ES-I3 (cell line): Measurements from ENCODE around the gene WFDC1.
A peak's percentile ranks its signal among the peaks of the same experiment; 100 is the strongest.

Experiments
- H3K36me3 ChIP-seq: 2 replicates; pipeline ENCODE4 v1.6.1; 2013; ENCODE audit warnings: mild to moderate bottlenecking, low read length, control low read depth, moderate library complexity; ENCODE audit not compliant: insufficient read depth
- H3K4me1 ChIP-seq: 2 replicates; pipeline ENCODE4 v1.6.1; 2013; ENCODE audit warnings: mild to moderate bottlenecking, control low read depth, low read length; ENCODE audit not compliant: insufficient read depth
- H3K9ac ChIP-seq: 2 replicates; pipeline ENCODE4 v1.6.1; 2013; ENCODE audit warnings: low read depth, mild to moderate bottlenecking, low read length, moderate library complexity
- H3K9me3 ChIP-seq: 2 replicates; pipeline ENCODE4 v1.6.1; 2013; ENCODE audit warnings: mild to moderate bottlenecking, low read length, moderate library complexity; ENCODE audit not compliant: control insufficient read depth, insufficient read depth

Gene WFDC1

DNA sequence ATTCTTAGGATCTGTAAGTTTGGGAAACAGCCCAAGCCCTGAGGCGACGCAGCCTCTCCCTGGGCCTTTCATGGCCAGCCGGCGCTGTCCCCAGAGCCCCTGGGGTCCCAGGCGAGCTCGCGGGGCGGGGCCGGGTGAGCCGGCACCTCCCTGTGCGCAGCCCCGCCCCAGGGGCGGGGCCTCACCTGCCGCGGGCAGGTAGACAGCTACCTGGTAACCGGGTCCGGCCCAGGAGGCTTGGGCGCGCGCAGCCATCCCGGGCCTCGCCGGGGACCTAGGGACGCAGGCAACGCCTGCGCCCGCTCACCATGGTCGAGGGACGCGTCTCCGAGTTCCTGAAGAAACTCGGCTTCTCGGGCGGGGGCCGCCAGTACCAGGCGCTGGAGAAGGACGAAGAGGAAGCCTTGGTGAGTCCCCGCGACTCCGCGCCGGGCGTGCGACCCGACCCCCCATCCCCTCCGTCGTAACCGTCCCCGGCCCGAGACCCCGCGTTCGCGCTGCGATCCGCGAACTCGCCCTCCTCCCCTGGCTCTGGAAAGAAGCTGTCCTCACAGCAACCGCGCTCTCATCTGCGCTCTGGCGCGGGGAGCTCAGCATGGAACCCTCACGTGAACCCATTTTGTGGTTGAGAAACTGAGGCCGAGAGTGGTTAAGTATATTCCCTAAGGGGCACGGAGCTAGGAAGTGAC is 73.8 kb downstream of the WFDC1 start, which contains the start of gene ATP2C2:
TSS of gene ATP2C2 (plus strand) at position 231 of the 689 bp plus-strand sequence. CDS start at position 309, 78 bp downstream.
- Histone ChIP-seq H3K36me3 (no peaks in the 10 kb centered on the region), H3K9ac (peak within 1 kb of the TSS; percentile 72; the same call in 1 of the 2 replicates), H3K4me1 (no peaks in the 10 kb centered on the region; the same call in 1 of the 2 replicates), H3K9me3 (no peaks in the 10 kb centered on the region)

DNA sequence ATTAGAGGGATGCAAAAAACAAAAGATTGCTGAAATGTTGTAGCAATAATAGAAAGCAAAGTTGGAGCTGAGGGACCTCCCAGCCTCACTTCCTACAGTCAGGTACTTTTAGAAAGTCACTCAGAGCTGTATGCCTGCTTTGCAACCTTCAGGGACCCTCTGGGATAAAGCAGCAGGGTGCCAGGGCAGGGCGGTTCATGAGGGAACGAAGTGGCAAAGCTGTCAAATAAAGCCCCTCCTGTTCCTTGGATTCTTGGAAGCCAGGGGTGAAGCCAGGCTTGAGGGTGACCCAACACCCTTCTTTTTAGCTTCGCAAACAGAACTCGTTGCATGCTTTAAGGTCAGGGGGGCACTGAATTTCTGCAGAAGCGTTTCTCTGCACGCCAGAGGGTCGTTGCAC is 74.4 kb downstream of the WFDC1 start:
- peak overlapping the region; percentile 72; the same call in 1 of the 2 replicates for H3K9ac ChIP-seq
- no peaks in the 10 kb centered on the region for H3K36me3 ChIP-seq
- no peaks in the 10 kb centered on the region; the same call in 1 of the 2 replicates for H3K4me1 ChIP-seq

DNA sequence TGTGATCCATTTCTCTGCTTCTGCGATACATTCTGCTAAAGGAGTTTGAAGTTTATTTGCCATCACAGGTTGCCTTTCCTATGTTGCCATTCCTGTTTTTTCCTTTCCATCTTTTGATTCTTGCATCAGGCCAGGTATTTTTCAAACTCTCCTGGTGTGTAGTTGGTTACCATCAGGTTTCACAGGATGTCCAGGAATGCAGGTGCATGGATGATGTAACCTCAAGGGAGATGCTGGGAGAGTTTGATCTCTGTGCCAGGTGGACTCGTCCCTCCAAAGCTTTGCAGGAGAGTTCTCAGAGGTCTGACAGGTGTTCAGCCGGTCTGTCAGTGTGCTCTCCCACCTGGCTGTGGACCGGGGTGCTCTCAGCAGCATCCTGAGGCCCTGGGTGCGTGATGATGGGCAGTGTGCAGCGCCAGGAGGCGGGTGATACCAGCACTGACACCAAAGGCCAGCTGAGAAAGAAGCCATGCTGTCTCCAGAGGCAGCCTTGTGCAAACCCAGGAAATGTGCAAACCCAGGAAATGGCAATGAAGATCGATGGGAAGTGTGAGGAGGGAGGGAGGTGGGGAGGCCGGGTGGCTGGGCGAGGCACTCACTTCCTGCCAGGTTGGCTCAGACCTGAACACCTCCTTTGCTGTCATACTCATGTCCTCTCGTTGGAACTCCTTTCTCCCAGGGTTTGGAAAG is 75.4 kb downstream of the WFDC1 start:
- H3K4me1 ChIP-seq, result no peaks in the 10 kb centered on the region; the same call in 1 of the 2 replicates
- H3K9ac ChIP-seq, result no peak overlapping the region
- H3K36me3 ChIP-seq, result no peaks in the 10 kb centered on the region
- H3K9me3 ChIP-seq, result no peaks in the 10 kb centered on the region

More for the DNA sequence above, 74.4 kb downstream of the WFDC1 start:
- no peaks in the 10 kb centered on the region for H3K9me3 ChIP-seq

DNA sequence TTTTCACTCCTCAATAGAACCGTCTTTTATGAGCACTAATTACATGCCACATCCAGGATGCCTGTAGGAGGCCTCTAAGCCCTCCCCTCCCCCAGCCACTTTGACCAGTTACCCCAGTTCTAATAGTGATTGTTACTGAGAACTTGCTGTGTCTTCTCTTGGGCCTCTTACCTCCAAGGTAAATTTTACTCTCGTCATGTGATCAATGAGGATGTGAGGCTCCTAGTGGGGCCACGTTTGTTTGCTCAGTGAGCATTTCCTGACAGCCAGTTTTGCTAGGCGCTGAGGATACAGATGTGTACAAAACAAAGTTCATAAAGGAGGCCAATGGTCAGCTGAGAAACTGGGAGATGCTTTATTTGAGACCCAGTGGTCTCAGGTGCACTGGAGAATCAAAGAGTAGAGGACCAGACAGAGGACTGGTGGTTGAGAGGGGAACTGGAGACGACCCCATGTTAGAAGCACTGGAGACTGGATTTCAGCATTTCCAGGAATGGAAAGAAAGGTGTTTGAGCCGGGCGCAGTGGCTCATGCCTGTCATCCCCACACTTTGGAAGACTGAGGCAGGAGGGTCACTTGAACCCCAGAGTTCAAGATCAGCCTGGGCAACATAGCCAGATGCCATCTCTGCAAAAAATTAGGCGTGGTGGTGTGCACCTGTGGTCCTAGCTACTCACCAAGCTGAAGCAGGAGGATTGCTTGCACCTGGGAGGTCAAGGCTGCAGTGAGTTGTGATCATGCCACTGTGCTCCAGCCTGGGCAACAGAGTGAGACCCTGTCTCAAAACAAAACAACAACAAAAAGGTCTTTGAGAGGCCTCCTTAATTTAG is 76.3 kb downstream of the WFDC1 start:
- H3K36me3 ChIP-seq, result no peaks in the 10 kb centered on the region
- no peak overlapping the region for H3K9ac ChIP-seq
- H3K9me3 ChIP-seq, result no peaks in the 10 kb centered on the region
- no peaks in the 10 kb centered on the region; the same call in 1 of the 2 replicates for H3K4me1 ChIP-seq

DNA sequence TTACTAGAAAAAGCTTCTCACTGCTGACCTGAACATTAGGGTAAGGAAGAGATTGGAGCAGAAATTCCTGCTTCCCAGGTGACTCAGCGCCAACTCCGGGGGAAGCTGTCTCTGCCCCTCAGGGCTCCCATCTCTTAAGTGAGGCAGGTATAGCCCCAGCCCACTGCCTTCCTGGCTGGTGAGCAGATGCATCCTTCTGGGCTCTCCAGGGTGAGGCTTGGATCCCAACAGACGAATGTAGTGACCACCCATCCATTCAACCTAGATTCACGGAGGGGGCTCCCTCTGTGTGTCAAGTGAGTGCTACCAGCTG is 76.8 kb downstream of the WFDC1 start:
- H3K36me3 ChIP-seq, result no peaks in the 10 kb centered on the region
- H3K4me1 ChIP-seq, result no peaks in the 10 kb centered on the region; the same call in 1 of the 2 replicates
- H3K9me3 ChIP-seq, result no peaks in the 10 kb centered on the region
- no peak overlapping the region for H3K9ac ChIP-seq

DNA sequence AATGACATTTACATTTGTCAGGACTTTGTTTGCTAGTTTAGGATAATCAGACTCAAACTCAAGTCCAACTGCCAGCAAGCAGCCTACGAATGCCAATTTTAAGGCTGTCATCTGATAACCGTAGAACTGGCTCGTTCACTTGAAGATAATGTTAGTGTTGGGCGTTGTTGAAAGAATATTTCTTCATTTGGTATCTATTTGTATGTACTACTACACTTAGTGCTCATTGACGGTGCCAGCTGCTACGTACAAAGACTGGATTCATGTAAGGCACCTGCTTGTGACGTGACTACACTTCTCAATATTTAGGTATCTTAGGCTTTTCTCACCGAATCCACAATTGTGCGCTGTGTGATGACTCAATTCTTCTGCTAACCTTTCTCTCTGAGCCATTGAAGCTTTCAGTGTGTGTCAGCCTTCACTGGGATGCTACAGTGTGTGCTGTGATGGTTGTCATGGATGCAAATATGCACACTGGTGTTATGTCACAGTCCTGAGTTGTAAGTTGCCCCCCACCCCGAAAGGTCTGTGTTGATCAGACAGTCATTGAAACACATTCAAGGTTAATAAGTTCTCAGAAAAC is 79.3 kb downstream of the WFDC1 start:
- Histone ChIP-seq H3K4me1 (peaks cover 3% of the 10 kb centered on the region; the same call in 1 of the 2 replicates), H3K9ac (no peak overlapping the region), H3K36me3 (no peaks in the 10 kb centered on the region), H3K9me3 (no peaks in the 10 kb centered on the region)

DNA sequence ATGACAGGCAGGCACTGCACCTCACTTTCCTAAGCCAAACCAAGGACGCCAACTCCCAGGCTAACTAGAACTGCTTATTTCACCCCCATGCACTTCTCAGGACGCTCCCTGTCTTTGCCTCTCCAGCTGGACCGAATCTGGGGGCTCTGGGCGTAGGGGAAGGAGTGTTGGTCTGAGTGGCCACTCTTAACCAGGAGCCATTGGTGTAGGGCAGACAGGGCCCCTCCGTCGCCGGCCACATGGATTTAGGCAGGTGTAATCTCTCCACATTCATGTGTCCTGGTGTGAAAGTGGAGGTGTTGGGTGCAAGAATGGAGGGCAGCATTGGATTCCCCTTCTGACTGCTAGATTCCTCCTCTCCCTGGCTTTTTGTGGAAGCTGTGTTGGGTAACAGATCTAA is 83.4 kb downstream of the WFDC1 start:
- H3K4me1 ChIP-seq, result peaks cover 8% of the 10 kb centered on the region; the same call in 1 of the 2 replicates
- H3K9me3 ChIP-seq, result no peaks in the 10 kb centered on the region
- H3K9ac ChIP-seq, result no peak overlapping the region
- no peaks in the 10 kb centered on the region for H3K36me3 ChIP-seq

DNA sequence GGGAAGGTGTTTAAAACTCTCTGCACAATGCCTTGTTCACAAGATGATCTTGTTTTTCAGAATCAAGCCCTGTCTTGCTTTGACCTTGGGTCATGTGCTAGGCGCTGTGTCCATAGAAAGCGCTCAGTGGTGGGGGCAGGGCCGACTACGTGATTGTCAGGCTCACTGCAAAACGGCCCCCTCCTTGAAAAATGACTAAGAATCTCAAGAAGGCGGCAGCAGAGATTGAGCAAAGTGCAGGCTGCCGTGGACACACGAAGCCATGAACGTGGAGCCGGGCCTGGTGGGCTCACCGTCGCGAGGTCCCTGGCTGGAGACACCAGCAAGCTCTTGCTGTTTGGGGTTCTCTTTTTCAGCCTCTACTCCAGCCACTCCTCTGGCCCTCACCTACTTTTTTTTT is 83.9 kb downstream of the WFDC1 start:
- Histone ChIP-seq H3K9ac (no peak overlapping the region), H3K36me3 (no peaks in the 10 kb centered on the region), H3K9me3 (no peaks in the 10 kb centered on the region), H3K4me1 (peaks cover 8% of the 10 kb centered on the region; the same call in 1 of the 2 replicates)

DNA sequence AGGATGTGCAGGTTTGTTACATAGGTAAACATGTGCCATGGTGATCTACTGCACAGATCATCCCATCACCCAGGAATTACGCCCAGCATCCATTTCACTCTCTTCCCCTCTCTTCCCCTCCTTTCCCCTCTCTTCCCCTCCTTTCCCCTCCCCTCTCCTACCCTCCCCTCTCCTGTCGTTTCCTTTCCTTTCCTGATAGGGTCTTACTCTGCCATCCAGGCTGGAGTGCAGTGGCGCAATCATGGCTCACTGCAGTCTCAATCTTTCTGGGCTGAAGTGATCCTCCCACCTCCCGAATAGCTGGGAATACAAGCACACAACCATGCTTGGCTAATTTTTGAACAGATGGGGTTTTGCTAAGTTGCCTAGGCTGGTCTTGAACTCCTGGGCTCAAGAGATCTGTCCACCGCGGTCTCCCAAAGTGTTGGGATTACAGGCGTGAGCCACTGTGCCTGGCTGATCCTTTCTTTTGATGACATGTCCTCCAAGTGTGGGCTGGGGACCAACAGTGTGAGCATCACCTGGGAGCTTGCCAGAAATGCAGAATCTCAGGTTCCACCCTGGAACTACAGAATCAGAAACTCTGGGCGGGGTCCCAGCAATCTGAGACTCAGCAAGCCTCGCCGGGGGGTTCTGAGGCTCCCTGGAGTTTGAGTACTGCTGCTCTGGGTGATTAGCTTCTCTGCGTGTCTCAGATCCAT is 84.5 kb downstream of the WFDC1 start:
- no peaks in the 10 kb centered on the region for H3K36me3 ChIP-seq
- peaks cover 8% of the 10 kb centered on the region; the same call in 1 of the 2 replicates for H3K4me1 ChIP-seq
- H3K9me3 ChIP-seq, result no peaks in the 10 kb centered on the region
- H3K9ac ChIP-seq, result no peak overlapping the region
